Measurements from ENCODE around the gene SLC4A1.

The SLC4A1 gene

GRCh38 chr17:44263345-44263902, 4.5 kb downstream of the SLC4A1 start:
- DNase-seq (ENCODE audit: low spot score) = no peak
- no peak for TF ChIP-seq CTCF (IDR thresholded peaks at IDR 0.05; ENCODE audit: extremely low read depth, missing control alignments)

DNA sequence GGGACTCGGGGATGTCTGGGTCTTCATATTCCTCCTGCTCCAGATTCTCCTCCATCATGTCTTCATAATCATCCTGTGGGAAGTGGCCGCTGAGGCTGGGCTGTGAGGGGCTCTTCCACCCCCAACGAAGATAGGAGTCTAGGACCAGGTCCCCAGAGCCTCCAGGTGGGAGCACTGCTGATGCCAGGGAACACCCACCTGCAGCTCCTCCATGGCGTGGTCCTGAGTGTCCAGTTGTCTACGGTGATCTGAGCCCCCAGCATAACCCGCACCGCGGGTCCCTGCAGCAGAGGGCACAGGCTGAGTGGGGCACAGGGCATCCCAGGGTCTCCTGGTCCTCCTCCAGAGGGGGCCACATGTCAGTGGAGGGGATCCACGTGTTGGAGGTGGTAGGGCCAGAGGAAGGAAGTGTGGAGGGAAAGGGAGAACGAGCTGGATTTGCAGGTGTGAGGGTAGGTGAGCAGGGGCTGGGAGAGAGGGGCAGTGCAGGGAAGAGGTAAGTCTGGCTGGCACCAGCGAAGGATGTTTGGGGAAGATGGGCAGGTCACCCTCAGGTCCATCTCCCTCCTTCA, 5.2 kb downstream of the SLC4A1 start:
- no peak for DNase-seq (ENCODE audit: low spot score)

DNA sequence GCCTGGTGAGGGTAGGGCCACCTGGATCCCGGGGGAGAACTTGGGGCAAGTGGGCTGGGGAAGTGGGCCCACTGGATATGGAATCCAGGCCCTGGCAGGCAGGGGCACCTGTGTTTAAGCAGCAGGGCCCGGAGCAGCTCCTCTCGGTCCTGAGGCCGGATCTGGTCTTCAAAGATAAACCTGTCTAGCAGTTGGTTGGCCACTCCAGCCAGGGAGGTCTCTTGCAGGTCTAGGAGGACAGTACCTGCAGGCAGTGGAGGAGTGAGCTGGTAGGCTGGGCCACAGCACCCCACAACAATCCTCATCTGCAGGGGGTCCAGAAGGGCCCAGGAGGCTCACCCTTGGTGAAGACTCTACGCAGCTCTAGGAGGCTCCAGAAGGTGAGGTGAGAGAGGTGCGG, 7.6 kb downstream of the SLC4A1 start:
- no peak for DNase-seq (ENCODE audit: low spot score)
- no peak for TF ChIP-seq CTCF (IDR thresholded peaks at IDR 0.05; ENCODE audit: extremely low read depth, missing control alignments)

More for the DNA sequence above, 5.2 kb downstream of the SLC4A1 start:
- TF ChIP-seq CTCF (IDR thresholded peaks at IDR 0.05; ENCODE audit: extremely low read depth, missing control alignments) = no peak

DNA sequence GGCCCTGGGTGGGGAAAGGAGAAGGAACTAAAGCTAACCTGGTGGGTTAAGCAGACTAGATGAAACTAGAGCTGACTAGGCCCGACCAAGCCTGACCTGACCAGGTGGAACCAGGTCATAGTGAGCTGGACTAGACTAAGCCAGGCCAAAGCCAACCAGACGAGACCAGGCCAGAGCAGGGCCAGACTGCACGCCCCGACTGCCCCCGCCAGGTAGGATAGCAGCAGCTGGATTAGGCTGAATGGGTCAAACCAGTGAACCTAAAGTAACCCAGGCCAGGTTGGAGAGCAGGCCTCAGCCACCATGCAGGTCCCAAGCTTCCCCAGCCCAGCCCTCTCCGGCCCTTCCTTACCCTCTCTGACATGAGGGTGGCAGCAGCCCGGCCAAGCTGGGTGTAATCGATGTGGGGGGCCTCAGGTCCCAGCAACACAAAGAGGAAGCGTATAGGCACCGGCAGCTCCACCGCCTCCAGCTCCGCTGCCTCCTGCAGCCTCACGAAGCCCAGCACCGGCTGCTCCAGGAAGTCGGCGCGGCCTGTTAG, 9.1 kb downstream of the SLC4A1 start:
- no peak for TF ChIP-seq CTCF (IDR thresholded peaks at IDR 0.05; ENCODE audit: extremely low read depth, missing control alignments)
- no peak for DNase-seq (ENCODE audit: low spot score)

- DNase-seq (ENCODE audit: low spot score) = no peak
- no peak for TF ChIP-seq CTCF (IDR thresholded peaks at IDR 0.05; ENCODE audit: extremely low read depth, missing control alignments)
Observed at GRCh38 chr17:44257815-44258760, 9.8 kb downstream of the SLC4A1 start.

DNA sequence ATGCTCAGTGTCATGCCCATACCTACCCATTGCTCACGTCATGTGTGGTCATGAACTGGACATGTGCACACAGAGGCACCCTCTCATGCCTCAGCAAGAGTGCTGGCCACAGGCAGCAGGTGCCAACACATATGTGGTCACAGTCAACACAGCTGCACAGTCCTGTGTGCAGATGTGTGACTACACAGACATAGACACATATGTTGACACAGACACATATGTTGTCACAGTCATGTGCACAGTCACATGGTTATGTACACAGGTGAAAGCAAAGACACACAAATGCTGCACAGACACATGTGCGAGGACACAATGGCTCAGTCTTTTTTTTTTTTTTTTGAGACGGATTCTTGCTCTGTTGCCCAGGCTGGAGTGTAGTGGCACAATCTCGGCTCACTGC, 11.3 kb downstream of the SLC4A1 start:
- TF ChIP-seq CTCF (IDR thresholded peaks at IDR 0.05; ENCODE audit: extremely low read depth, missing control alignments) = no peak

DNA sequence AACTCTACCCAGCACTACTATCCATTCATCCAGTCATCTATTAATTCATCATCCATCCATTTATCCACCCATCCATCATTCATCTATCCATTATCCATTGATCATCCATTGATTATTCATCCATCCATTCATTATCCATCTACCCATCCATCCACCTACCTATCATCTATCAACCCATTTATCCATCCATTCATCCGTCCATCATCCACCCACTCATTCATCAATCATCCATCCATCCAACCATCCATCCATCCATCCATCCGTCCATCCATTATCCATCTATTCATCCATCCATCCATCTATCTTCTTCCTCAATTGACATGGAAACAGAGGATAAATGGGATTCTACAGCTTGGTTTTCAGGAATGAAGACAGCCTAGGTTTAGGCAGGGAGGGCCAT, 12.0 kb downstream of the SLC4A1 start:
- DNase-seq (ENCODE audit: low spot score) = no peak
- TF ChIP-seq CTCF (IDR thresholded peaks at IDR 0.05; ENCODE audit: extremely low read depth, missing control alignments) = no peak

More for the DNA sequence above, 11.3 kb downstream of the SLC4A1 start:
- DNase-seq (ENCODE audit: low spot score) = no peak

Measured in GM20000 (cell line).